Stimulated activated CD8-positive, alpha-beta memory T cell treated with anti-CD3 and anti-CD28 coated beads, Interleukin-12 subunit alpha, Interleukin-12 subunit beta, amount 100 ng/mL, for 24 hours (primary cell): Measurements from ENCODE around the gene SLC10A7.
"Not testable (repeated sequence)": the region's sequence is repeated elsewhere in the genome, so short reads cannot be mapped to it uniquely, and the experiment has no call there.

ENCODE experiments used
- DNase-seq: peaks from one replicate; pipeline ENCODE4 v3.0.0-alpha.2; 2020; ENCODE audit errors: extremely low read depth

The SLC10A7 gene

GRCh38 chr4:146359771-146360170 is 162.0 kb downstream of the SLC10A7 start:
- no peak for DNase-seq

- DNase-seq = not testable (repeated sequence)
Observed at GRCh38 chr4:146350114-146350513, 171.6 kb downstream of the SLC10A7 start.

GRCh38 chr4:146349306-146349705 is 172.4 kb downstream of the SLC10A7 start:
- no peak for DNase-seq

- DNase-seq = no peak
Observed at GRCh38 chr4:146347822-146348221, 173.9 kb downstream of the SLC10A7 start.

- no peak for DNase-seq
Observed at GRCh38 chr4:146346276-146346675, 175.5 kb downstream of the SLC10A7 start.

GRCh38 chr4:146343776-146344175 is 178.0 kb downstream of the SLC10A7 start:
- DNase-seq = no peak

- no peak for DNase-seq
Observed at GRCh38 chr4:146343199-146343598, 178.5 kb downstream of the SLC10A7 start.

GRCh38 chr4:146342600-146343192 is 179.0 kb downstream of the SLC10A7 start:
- no peak for DNase-seq

- DNase-seq = no peak
Observed at GRCh38 chr4:146340798-146341197, 180.9 kb downstream of the SLC10A7 start.

- DNase-seq = no peak
Observed at GRCh38 chr4:146338512-146338911, 183.2 kb downstream of the SLC10A7 start.

- no peak for DNase-seq
Observed at GRCh38 chr4:146336410-146336807, 185.3 kb downstream of the SLC10A7 start.

- no peak for DNase-seq
Observed at GRCh38 chr4:146335763-146336409, 185.9 kb downstream of the SLC10A7 start.

GRCh38 chr4:146334862-146335449 is 186.8 kb downstream of the SLC10A7 start:
- DNase-seq = no peak

GRCh38 chr4:146333895-146334262 is 187.9 kb downstream of the SLC10A7 start:
- no peak for DNase-seq

GRCh38 chr4:146333187-146333894 is 188.4 kb downstream of the SLC10A7 start:
- no peak for DNase-seq

GRCh38 chr4:146330392-146330791 is 191.3 kb downstream of the SLC10A7 start:
- no peak for DNase-seq

GRCh38 chr4:146329050-146329716 is 192.6 kb downstream of the SLC10A7 start:
- DNase-seq = no peak

GRCh38 chr4:146327859-146328650 is 193.7 kb downstream of the SLC10A7 start:
- DNase-seq = no peak

- no peak for DNase-seq
Observed at GRCh38 chr4:146318894-146319293, 202.8 kb downstream of the SLC10A7 start.

GRCh38 chr4:146317783-146318182 is 204.0 kb downstream of the SLC10A7 start:
- DNase-seq = no peak

GRCh38 chr4:146315184-146315583 is 206.6 kb downstream of the SLC10A7 start:
- no peak for DNase-seq
